Cerebellar nuclear complex (tissue), 1 donor: ENCODE data around the gene PAK5.

Experiments used
- DNase-seq, 2 experiments: peaks; one replicate each; lab custom pipeline; 2025; lab: John Stamatoyannopoulos, UW

Gene PAK5

GRCh38 chr20:9495701-9496100, 343.2 kb downstream of the PAK5 start:
- DNase-seq = no peak

GRCh38 chr20:9493803-9494202, 345.1 kb downstream of the PAK5 start:
- no peak for DNase-seq

GRCh38 chr20:9492067-9492466, 346.8 kb downstream of the PAK5 start:
- DNase-seq = no peak

DNA sequence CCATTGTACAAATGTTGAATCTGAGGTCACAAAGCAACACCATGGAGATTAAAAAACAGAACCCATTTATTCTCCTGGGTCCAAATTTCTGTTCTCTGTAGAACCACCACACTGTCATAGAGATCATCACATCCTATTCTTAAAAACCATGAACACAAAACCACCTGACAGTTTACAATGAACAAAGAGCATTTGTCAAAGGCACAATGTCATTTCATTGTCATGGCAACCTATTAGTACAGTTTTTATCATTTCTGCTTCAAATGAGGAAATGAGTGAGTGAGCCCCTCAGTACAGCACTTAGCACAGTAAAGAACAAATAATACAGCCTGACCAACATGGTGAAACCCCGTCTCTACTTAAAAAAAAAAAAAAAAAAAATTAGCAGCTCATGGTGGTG, 347.6 kb downstream of the PAK5 start:
- DNase-seq = no peak

DNA sequence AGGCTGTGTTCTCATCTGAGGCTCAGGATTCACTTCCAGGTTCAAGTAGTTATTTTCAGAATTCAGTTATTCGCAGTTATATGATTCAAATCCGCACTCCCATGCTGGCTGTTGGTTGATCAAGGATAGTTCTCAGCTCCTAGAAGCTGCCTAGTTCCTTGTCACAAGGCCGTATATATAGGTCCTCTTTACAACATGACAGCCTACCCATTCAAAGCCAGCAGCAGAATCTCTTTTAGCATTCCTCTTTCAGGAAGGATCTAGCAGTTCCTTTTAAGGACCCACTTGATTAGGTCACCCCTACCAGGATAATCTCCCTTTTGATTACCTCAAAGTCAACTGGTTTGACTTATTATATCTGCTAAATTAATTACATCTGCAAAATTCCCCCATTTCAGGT, 348.2 kb downstream of the PAK5 start:
- no peak for DNase-seq

DNA sequence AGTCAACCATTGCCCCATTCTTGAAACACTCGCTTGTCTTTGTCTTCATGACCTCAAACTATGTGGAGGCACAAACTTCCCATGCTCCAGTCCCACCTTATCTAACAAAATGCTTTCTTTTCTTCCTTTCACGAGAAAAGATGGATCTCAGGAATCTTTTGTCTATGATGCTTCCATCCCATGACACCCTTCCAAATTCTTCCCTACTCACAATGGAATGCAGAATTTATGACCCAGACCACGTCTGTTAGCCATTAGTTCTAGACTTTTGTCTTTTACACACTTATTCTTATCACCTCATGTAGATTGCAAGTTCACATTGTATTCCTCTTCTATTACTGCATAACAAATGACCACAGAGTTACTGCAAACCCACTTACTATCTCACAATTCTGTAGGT, 348.7 kb downstream of the PAK5 start:
- no peak for DNase-seq

GRCh38 chr20:9488063-9488462, 350.8 kb downstream of the PAK5 start:
- no peak for DNase-seq
